Muscle layer of colon (tissue), 2 donors: ENCODE results near the gene ILF3.

Experiments used
- H3K27ac ChIP-seq: one replicate; pipeline ENCODE4 v1.7.0; 2013; ENCODE audit warnings: low read depth, mild to moderate bottlenecking, low read length, moderate library complexity
- H3K27me3 ChIP-seq, 2 donors: one replicate each; pipeline ENCODE4 v1.7.0; 2013; ENCODE audit warnings: low read length in 2 of 2, mild to moderate bottlenecking in 2 of 2; ENCODE audit not compliant: insufficient read depth in 2 of 2, control insufficient read depth in 1 of 2
- H3K36me3 ChIP-seq: one replicate; pipeline ENCODE4 v1.7.0; 2013; ENCODE audit warnings: mild to moderate bottlenecking, low read length; ENCODE audit not compliant: insufficient read depth
- H3K4me1 ChIP-seq: one replicate; pipeline ENCODE4 v1.7.0; 2013; ENCODE audit warnings: mild to moderate bottlenecking, low read length; ENCODE audit not compliant: insufficient read depth
- H3K4me3 ChIP-seq, 2 donors: one replicate each; pipeline ENCODE4 v1.7.0; 2013; ENCODE audit warnings: low read length in 2 of 2, low read depth in 1 of 2, mild to moderate bottlenecking in 1 of 2, moderate library complexity in 1 of 2
- H3K9ac ChIP-seq: one replicate; pipeline ENCODE4 v1.7.0; 2013; ENCODE audit warnings: low read length
- H3K9me3 ChIP-seq: one replicate; pipeline ENCODE4 v1.7.0; 2013; ENCODE audit warnings: mild to moderate bottlenecking, low read length
- donor health status: abdominal sarcoma.
- donor health status: Adenocarcinoma of cecum.

The ILF3 gene

DNA sequence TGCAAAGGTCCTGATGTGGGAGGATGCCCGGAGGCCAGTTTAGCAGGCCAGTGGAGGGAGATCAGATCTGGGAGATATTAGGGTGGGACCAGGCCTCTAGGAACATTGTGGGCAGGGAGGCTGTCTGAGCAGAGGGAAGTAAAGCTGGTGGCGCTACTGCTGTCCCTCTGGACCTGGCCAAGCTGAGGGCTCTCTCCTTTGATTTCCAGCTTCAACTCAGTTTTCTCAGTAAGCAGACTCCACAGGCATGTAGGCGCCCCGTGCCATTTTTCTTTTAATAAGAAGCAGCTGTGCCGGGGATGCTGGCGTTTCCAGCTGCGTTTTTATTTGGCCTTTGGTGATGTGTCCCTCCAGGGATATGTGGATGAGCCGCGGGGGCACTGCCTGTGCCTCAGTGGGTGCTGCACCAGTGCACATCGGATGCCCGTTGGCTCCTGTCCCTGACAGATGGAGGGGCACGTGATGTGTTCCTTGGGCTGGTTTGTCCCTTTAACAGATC, 70.5 kb downstream of the ILF3 start:
- no peak overlapping the region for H3K4me3 ChIP-seq
- peaks cover 20% of the 10 kb centered on the region for H3K4me1 ChIP-seq
- H3K9ac ChIP-seq: no peak overlapping the region

DNA sequence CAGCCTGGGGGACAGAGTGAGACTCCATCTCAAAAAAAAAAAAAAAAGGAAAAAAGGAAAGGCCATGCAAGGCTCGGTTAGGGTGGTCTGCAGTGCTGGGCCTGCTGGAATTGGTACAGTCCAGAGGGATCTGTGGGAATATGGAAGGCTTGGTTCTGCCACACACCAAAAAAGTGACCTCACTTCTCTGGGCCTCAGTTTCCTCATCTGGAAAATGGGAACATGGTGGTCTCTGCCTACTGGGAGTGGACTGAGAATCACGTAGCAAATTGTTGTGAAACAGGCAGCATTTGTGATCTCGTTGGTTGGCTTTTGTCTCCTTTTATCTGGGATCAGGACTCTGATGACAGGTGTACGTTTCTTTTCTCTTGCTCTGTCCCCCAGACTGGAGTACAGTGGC, 71.3 kb downstream of the ILF3 start:
- H3K9ac ChIP-seq: no peak overlapping the region
- H3K9me3 ChIP-seq: no peaks in the 10 kb centered on the region
- no peak overlapping the region for H3K27ac ChIP-seq
- peaks cover 17% of the 10 kb centered on the region for H3K4me1 ChIP-seq
- H3K27me3 ChIP-seq: no peaks in the 10 kb centered on the region
- peaks cover 4% of the 10 kb centered on the region for H3K36me3 ChIP-seq
- H3K4me3 ChIP-seq: no peak overlapping the region

More for the DNA sequence above, 70.5 kb downstream of the ILF3 start:
- Histone ChIP-seq H3K27me3 (no peaks in the 10 kb centered on the region), H3K36me3 (peaks cover 5% of the 10 kb centered on the region), H3K27ac (no peak overlapping the region), H3K9me3 (no peaks in the 10 kb centered on the region)

DNA sequence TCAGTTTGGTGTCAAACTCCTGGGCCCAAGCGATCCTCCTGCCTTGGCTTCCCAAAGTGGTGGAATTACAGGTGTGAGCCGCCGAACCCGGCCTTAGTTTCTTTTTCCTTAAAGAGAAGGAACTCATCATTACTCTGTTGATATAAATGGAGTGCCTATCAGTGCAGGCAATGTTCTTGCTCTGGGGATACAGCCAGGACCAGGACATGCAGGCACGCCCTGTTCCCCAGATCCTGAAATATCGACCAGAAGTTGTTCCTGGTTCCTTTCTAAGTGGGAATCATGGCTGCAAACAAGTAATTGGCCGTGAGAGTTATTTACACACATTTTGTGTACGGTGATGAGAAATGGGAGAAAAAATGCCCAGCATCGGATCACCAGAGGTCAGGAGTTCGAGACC, 72.1 kb downstream of the ILF3 start:
- Histone ChIP-seq H3K4me1 (peaks cover 12% of the 10 kb centered on the region), H3K9ac (no peak overlapping the region), H3K9me3 (no peaks in the 10 kb centered on the region), H3K27ac (no peak overlapping the region), H3K27me3 (no peaks in the 10 kb centered on the region), H3K4me3 (no peak overlapping the region), H3K36me3 (no peaks in the 10 kb centered on the region)

DNA sequence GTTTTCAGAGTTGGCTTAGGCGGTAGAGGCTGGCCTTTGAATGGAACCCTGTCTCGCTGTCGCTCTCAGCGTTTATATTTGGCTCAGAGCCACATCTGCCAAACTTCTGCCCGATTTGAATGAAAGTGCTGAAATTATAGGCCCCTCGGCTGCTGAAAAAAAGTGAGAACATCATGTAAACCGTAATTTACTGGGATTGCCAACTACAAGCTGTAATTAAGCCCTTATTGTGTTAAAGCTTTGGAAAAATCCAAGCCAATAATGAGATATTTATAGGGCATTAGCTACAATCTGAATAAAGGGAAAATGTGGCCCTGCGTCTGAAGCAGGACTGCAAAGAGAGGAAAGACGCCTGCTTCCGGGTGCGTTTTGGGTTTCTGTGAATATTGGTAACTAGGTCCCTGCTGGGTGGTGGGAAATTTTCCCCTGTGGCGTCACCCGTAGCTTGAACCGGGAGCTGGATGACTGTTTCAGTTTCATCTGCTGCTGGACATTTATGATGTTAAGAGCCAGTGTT, 73.6 kb downstream of the ILF3 start:
- Histone ChIP-seq H3K9ac (no peak overlapping the region), H3K27ac (no peak overlapping the region), H3K9me3 (no peaks in the 10 kb centered on the region), H3K4me3 (no peak overlapping the region), H3K27me3 (no peaks in the 10 kb centered on the region), H3K4me1 (peaks cover 12% of the 10 kb centered on the region), H3K36me3 (no peaks in the 10 kb centered on the region)

DNA sequence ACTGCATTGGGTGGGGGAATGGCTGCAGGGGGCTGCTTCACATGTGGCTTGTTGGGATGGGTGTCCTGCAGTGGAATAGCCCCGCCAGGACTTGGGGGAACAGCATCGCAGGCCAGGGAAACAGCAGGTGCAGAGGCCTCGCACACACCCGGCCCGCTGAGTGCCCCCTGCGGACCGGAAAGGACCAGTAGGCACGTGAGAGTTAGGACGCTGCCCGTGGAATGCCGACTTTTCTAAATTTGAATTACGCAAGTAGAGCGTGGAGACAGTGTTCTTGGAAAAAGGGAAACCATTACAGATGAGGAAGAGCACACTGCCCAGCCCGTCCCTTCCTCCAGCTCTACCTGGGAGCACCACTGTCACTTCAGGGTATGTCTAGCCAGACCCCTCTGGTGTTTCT, 75.3 kb downstream of the ILF3 start:
- Histone ChIP-seq H3K4me3 (no peak overlapping the region), H3K36me3 (no peaks in the 10 kb centered on the region), H3K9me3 (no peaks in the 10 kb centered on the region), H3K4me1 (peaks cover 12% of the 10 kb centered on the region), H3K27me3 (no peaks in the 10 kb centered on the region), H3K27ac (no peak overlapping the region), H3K9ac (no peak overlapping the region)

DNA sequence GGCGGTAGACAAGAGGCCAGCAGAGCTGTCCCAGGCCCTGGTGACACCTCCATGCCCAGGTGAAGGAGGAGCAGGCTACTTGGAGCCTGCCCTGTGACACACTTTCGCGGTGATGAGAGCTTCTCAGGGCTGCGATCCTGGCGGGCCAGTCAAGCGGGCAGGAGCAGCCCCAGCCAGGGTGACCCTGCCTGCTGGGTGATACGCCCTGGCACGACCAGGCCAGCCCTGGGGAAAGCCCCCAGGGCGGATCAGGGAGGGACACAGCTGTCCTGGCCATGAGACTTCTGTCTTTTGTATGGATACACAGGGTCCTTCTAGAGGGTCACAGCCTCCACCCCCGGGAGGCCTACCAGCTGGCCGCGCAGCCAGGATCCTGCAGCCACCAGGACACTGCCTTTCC, 76.8 kb downstream of the ILF3 start:
- Histone ChIP-seq H3K4me3 (no peak overlapping the region), H3K4me1 (peaks cover 12% of the 10 kb centered on the region), H3K9me3 (no peaks in the 10 kb centered on the region), H3K36me3 (no peaks in the 10 kb centered on the region), H3K9ac (no peak overlapping the region), H3K27ac (no peak overlapping the region), H3K27me3 (no peaks in the 10 kb centered on the region)

DNA sequence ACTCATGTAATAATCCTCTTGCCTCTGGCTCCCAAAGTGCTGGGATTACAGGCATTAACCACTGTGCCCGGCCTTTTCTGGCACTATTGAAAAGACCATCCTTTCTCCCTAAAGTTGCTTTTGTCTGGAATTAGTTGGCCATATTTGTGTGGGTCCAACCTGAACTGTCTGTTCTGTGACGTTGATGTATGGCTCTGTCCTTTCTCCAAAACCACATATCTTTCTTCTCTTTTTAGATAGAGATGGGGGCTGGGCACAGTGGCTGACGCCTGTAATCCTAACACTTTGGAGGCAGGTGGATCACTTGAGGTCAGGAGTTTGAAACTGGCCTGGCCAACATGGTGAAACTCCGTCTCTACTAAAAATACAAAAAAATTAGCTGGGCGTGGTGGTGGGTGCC, 81.6 kb downstream of the ILF3 start:
- H3K4me1 ChIP-seq: no peaks in the 10 kb centered on the region
- H3K27ac ChIP-seq: no peak overlapping the region
- no peak overlapping the region for H3K4me3 ChIP-seq
- no peaks in the 10 kb centered on the region for H3K36me3 ChIP-seq
- H3K9me3 ChIP-seq: no peaks in the 10 kb centered on the region
- H3K27me3 ChIP-seq: no peaks in the 10 kb centered on the region
- no peak overlapping the region for H3K9ac ChIP-seq

DNA sequence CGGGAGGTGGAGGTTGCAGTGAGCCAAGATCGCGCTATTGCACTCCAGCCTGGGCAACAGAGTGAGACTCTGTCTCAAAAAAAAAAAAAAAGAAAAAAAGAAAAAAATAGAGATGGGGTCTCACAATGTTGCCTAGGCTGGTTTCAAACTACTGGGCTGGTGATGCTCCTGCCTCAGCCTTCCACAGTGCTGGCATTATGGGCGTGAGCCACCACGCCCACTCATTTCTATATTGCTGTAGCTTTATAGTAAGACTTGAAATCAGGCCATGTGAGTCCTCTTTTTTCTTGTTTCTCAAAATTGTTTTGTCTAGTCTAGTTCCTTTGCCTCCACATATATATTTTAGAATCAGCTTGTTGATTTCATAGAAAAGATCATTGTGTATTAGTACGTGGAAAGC, 82.0 kb downstream of the ILF3 start:
- no peaks in the 10 kb centered on the region for H3K9me3 ChIP-seq
- H3K36me3 ChIP-seq: no peaks in the 10 kb centered on the region
- no peaks in the 10 kb centered on the region for H3K4me1 ChIP-seq
- H3K9ac ChIP-seq: no peak overlapping the region
- H3K27ac ChIP-seq: no peak overlapping the region
- H3K4me3 ChIP-seq: no peak overlapping the region
- no peaks in the 10 kb centered on the region for H3K27me3 ChIP-seq

DNA sequence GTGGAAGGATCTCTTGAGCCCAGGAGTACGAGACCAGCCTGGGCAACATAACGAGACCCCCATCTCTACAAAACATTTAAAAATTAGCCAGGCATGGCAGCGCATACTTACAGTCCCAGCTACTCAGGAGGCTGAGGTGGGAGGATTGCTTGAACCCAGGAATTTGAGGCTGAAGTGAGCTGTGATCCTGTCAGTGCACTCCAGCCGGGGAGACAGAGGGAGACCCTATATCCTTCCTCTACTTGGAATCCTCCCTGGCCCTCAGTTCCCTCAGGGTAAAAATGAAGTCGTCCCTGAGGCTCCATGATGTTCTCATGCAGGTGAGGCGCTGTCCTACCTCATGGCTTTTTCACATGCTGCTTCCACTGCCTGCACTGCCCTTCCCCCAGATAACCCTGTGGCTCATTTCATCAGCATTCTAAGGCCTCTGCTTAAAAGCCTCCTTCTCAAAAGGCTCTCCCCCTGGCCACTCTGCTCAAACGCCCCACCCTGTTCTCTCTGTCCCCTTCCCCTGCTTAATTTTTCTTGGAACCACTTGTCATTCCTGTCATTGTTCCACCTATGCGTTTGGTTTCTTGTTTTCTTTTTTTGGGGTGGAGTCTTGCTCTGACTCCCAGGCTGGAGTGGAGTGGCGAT, 82.9 kb downstream of the ILF3 start:
- Histone ChIP-seq H3K27ac (no peak overlapping the region), H3K27me3 (no peaks in the 10 kb centered on the region), H3K4me3 (no peak overlapping the region), H3K4me1 (peaks cover 1% of the 10 kb centered on the region), H3K9ac (no peak overlapping the region), H3K36me3 (no peaks in the 10 kb centered on the region), H3K9me3 (no peaks in the 10 kb centered on the region)

DNA sequence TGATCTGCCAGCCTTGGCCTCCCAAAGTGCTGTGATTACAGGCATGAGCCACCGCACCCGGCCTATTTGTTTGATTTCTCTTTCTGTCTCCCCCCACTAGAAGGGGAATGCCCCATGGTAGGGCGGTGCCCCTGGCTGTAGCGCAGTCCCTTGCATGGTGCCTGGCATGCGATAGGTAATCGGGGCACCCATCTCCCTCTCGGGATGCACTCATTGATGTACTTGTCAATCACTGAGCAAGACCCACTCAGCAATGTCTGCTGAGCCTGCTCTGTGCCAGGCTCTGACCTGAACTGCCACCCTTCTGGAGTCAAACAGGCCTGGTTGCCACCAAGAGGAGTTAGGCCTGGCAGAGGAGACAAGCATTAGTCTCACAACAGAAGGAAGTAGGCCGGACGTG, 83.6 kb downstream of the ILF3 start:
- H3K9me3 ChIP-seq: no peaks in the 10 kb centered on the region
- no peaks in the 10 kb centered on the region for H3K36me3 ChIP-seq
- H3K4me3 ChIP-seq: no peak overlapping the region
- H3K4me1 ChIP-seq: peaks cover 6% of the 10 kb centered on the region
- H3K9ac ChIP-seq: no peak overlapping the region
- no peaks in the 10 kb centered on the region for H3K27me3 ChIP-seq
- no peak overlapping the region for H3K27ac ChIP-seq

DNA sequence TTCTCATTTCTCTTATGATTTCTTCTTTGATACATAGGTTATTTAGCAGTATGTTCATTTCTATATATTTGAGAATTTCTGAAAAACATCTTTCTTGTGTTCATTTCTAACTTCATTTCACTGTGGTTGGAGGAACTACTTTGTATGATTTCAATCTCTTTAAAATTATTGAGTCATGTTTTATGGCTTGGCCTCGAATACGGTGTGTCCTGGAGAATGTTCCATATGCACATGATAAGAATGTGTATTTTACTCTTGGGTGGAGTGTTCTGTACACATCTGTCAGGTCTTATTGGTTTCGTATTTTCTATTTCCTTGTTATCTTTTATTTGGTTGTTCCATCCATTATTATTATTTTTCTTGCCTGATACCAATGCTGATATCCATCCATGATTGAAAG, 86.7 kb downstream of the ILF3 start:
- Histone ChIP-seq H3K4me3 (no peak overlapping the region), H3K4me1 (peaks cover 6% of the 10 kb centered on the region), H3K9me3 (no peaks in the 10 kb centered on the region), H3K27ac (no peak overlapping the region), H3K36me3 (no peaks in the 10 kb centered on the region), H3K27me3 (no peaks in the 10 kb centered on the region), H3K9ac (no peak overlapping the region)
